SHP77 treated with DMSO at 0.1 percent for 48 hours (cell line): Measurements from ENCODE around the gene LRRC4.

ENCODE experiments used
- DNase-seq: peaks from one replicate; lab custom pipeline; 2025; lab: John Stamatoyannopoulos, UW

LRRC4 gene

GRCh38 chr7:127979113-127979727 lies 52.0 kb downstream of the LRRC4 start:
- no peak for DNase-seq

DNA sequence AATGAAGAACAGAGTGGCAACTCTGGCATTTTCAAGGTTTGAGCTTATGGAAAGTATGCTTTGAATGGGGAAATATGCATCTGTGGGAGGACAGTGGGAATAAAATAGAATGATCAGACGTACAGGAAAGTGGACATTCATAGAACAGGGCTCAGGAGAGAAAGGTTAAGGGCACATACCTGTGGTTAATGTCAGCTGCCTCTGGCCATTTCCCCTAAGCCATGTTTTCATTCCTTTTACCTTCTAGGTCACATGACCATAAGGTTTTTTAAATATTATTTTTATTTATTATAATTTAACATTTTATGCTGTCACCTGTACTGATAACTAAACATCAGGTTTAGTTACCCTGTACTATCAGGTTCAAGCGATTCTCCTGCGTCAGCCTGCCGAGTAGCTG lies 52.8 kb downstream of the LRRC4 start:
- no peak for DNase-seq
